GM18502 (cell line): ENCODE measurements around the gene KHNYN.
"Not testable (repeated sequence)": the region's sequence is repeated elsewhere in the genome, so short reads cannot be mapped to it uniquely, and the experiment has no call there.

Source experiments
- ATAC-seq: cut with Tn5 transposase; IDR thresholded peaks from one replicate; pipeline ENCODE4 v1.9.1; 2021; ENCODE audit warnings: mild to moderate bottlenecking; ENCODE audit not compliant: unreplicated experiment, poor library complexity

The KHNYN gene

DNA sequence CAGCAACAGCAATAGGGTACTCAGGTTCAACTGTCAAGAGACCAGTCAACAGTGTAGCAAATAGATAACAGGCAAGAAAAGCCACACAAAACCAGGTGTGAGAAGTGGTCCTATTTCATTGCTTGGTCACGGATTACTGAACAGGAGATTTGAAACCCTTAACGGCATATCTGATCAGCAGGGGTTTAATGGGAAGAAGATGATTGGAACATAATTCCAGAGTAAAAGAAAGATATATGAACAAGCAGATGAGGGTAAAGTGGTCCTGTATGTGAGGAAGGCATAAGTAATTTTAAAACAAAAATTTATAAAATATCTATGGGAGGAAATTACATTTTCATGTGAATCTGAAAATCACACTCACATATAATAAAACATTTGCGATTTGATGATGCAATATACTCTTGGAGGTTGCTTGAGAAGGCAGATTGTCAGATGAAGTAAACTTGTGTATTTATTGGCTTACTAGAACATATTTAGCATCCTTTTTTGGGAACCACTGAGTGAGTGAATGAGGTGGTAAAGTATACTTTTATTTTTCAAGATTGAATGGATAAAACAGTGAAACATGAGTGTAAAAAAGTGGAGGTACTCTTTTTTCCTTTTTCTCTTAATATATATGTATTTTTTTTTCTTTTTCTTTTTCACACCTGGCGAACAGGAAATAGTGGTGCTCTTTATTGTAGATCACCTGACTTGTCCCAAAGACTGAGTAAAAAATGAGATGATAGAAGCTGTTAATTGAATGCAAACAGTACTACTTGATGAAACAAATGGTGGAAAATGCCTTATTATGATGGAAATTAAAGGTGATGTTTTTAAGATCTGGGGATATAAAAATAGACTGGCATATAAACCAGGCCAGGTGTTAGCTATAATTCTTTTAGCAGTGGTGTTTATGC, 34.4 kb downstream of the KHNYN start:
- no peak for ATAC-seq

DNA sequence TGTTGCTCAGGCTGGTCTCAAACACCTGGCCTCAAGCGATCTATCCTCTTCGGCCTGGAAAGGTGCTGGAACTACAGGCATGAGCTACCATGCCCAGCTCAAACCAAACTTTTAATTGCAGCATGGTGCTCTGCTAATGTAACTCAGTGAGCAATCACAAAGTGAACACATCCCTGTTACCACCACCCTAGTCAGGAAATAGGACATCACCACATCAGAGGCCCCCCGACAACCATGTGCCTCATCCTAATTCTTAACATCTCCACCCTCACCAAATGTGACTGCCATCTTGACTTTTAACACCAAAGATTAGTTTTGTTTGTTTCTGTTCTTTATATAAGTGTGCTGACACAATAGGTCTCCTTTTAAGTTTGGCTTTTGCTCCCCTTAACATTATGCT, 35.6 kb downstream of the KHNYN start:
- ATAC-seq: no peak

DNA sequence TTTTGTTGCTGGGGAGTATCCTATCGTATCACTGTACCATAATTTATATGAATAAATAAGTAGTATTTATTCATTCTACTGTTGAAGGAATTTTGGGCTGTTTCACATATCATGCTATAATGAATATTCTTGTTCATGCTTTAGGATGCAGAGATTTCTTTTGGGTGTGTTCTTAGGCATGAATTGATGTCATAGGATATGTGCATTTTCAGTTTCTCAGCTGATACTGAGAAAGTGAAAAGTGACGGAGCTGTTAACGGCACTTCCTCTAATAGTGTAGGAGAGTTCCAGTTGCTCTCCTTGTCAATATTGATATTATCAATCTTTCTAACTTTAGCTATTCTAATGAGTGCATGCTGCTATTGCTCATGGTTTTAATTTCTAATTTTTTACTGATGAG, 36.1 kb downstream of the KHNYN start:
- ATAC-seq: no peak

GRCh38 chr14:24470450-24470849, 40.7 kb downstream of the KHNYN start:
- not testable (repeated sequence) for ATAC-seq

DNA sequence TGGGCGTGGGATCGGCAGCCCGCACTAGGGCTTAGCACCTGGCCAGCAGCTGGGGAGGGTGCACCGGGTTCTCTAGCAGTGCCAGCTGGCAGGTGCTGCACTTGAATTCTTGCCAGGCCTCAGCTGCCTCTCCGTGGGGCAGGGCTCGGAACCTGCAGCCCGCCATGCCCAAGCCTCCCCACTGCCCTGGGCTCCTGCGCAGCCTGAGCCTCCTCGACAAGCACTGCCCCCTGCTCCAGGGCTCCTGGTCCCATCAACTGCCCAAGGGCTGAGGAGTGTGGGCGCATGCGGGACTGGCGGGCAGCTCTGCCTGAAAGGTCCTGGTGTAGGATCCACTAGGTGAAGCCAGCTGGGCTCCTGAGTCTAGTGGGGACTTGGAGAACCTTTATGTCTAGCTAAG, 43.5 kb downstream of the KHNYN start:
- ATAC-seq: no peak

GRCh38 chr14:24475261-24475660, 45.5 kb downstream of the KHNYN start:
- no peak for ATAC-seq

GRCh38 chr14:24479999-24480398, 50.2 kb downstream of the KHNYN start:
- not testable (repeated sequence) for ATAC-seq

DNA sequence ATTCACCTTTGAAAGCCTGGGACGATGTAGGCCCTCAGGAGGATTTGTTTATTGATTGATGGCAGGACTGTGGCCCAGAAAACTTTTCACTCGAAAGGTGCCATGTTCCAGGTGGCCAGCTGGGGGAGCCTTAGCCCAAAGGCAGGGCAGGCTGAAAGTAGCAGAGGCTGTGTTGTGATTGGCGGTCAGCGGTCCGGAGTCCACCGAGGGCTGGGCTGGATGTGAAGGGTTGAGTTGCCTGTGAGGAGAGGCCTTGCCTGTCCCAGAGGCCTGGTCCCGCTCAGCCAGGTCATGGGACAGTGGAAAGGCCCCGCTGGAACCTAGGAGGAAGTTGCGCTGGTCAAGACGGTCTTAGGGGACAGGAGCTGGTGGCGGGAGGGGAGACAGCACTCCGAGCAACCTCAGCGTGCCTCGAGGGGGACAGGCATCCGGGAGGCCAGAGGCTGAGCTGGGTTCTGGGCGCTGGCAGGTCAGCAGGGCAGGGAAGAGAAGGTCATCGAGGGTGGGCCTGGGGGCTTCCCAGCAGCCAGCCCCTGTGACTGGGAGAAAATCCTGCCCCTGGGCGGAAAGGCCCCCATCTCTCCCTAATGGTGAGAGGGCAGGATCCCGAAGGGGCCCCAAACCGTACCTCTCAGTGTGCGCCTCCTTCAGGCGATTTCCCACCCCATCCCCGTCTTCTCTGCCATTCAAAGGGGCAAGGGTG, 52.0 kb downstream of the KHNYN start:
- peak; percentile 87 for ATAC-seq

- not testable (repeated sequence) for ATAC-seq
Measured at GRCh38 chr14:24482699-24483303, 53.0 kb downstream of the KHNYN start.

DNA sequence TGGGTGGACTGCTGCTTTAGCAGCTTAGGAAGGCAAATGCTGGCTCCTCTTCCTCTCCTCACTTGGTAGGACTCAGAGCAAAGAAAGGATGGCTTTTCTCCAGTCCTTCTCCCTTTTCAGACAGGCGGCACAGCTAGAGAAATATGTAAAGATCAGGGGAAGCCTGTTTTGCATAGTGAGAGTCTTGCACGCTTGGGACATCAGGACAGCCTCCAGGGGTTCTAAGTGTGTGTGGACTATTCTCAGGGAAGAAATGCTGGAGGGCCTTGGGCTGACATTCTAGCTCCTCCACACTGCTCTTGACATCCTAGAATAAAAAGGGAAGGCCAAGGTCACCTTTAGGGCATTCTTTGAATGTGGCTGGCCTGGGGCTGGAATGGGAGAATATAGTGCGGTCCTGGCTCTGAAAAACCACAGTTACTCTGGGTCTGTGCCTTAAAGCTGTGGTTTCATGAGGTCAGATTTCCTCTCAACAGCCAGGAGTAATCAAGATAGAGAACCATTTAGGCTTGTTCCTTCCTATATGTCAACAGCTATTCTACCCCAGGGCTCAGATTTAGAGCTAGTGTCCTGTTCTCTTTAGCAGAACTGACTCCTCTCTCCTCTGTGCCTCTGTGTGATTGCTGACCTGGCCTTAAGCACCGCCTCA, 54.0 kb downstream of the KHNYN start:
- no peak for ATAC-seq
